OCI-LY7 (cell line): ENCODE results near the gene SLC25A38. TPM values are rescaled to one million over a fixed set of nuclear protein-coding genes. Genes with fewer than 3 reads are reported as not detected.
"Not testable (repeated sequence)": the region's sequence is repeated elsewhere in the genome, so short reads cannot be mapped to it uniquely, and the experiment has no call there.

Experiments used
- BruUV-seq: library from RNA; stranded (reverse); fragments of 400-500 nt; replicated peaks from 2 replicates; lab custom pipeline; 2021; lab: Mats Ljungman, UMichigan
- CTCF ChIA-PET: fragments of 300-600 bp; sonication (Branson Sonifier 250); formaldehyde crosslinking; loops from one replicate; lab custom pipeline; 2022; ENCODE audit warnings: antibody characterized with exemption; ENCODE audit not compliant: unreplicated experiment; lab: Charles Lee
- POLR2A ChIA-PET: fragments of 300-600 bp; sonication (Branson Sonifier 250); formaldehyde crosslinking; loops from one replicate; lab custom pipeline; 2022; ENCODE audit warnings: antibody characterized with exemption; lab: Charles Lee
- DNase-seq: peaks from one replicate; pipeline ENCODE4 v3.0.0-alpha.2; 2015; ENCODE audit warnings: low spot score
- H2AFZ ChIP-seq: fragments of 200-600 bp; sonication (generic), shearing (Covaris generic); 2 replicates; pipeline ENCODE4 v1.6.1; 2014; ENCODE audit warnings: mild to moderate bottlenecking, antibody characterized with exemption, low read length, moderate library complexity
- H3K27ac ChIP-seq: fragments of 200-600 bp; sonication (generic); 2 replicates; pipeline ENCODE4 v1.5.1; 2014; ENCODE audit warnings: mixed run types, low read depth, mild to moderate bottlenecking, moderate library complexity, low read length, inconsistent platforms; ENCODE audit not compliant: poor library complexity, severe bottlenecking
- H3K36me3 ChIP-seq: fragments of 200-600 bp; sonication (generic); 2 replicates; pipeline ENCODE4 v1.6.1; 2014; ENCODE audit warnings: mild to moderate bottlenecking, antibody characterized with exemption, low read length, moderate library complexity, mixed read lengths; ENCODE audit not compliant: insufficient read depth
- H3K4me1 ChIP-seq: fragments of 200-600 bp; sonication (generic); 2 replicates; pipeline ENCODE4 v1.5.1; 2014; ENCODE audit warnings: mild to moderate bottlenecking, low read length; ENCODE audit not compliant: insufficient read depth, poor library complexity, severe bottlenecking
- H3K4me2 ChIP-seq: fragments of 200-600 bp; sonication (generic); 2 replicates; pipeline ENCODE4 v1.6.1; 2014; ENCODE audit warnings: mild to moderate bottlenecking, low read length
- H3K4me3 ChIP-seq: fragments of 200-600 bp; sonication (generic); 2 replicates; pipeline ENCODE4 v1.5.1; 2014; ENCODE audit warnings: mild to moderate bottlenecking, low read depth, low read length; ENCODE audit not compliant: poor library complexity, severe bottlenecking
- H3K79me2 ChIP-seq: fragments of 200-600 bp; sonication (generic); 2 replicates; pipeline ENCODE4 v1.6.1; 2016; ENCODE audit warnings: low read depth, mild to moderate bottlenecking, low read length, moderate library complexity, mixed read lengths; ENCODE audit not compliant: insufficient read depth
- H3K9me2 ChIP-seq: fragments of 200-600 bp; sonication (generic); 2 replicates; pipeline ENCODE4 v1.6.1; 2016; ENCODE audit warnings: mild to moderate bottlenecking, low read length, mixed read lengths; ENCODE audit not compliant: insufficient read depth
- H3K9me3 ChIP-seq: fragments of 200-600 bp; sonication (generic); 2 replicates; pipeline ENCODE4 v1.6.1; 2014; ENCODE audit warnings: mild to moderate bottlenecking, mixed run types, low read length, mixed read lengths
- H4K20me1 ChIP-seq: fragments of 200-600 bp; sonication (generic); 2 replicates; pipeline ENCODE4 v1.6.1; 2014; ENCODE audit warnings: mild to moderate bottlenecking, antibody characterized with exemption, low read length, moderate library complexity, mixed read lengths; ENCODE audit not compliant: insufficient read depth
- CTCF ChIP-seq: fragments of 200-600 bp; sonication (generic); conservative IDR thresholded peaks from 2 replicates; pipeline ENCODE4 v1.5.1; 2014; ENCODE audit warnings: mild to moderate bottlenecking, antibody characterized with exemption, low read length, moderate library complexity, mixed read lengths
- EZH2phosphoT487 ChIP-seq: fragments of 200-600 bp; sonication (generic); IDR thresholded peaks from 2 replicates; pipeline ENCODE4 v1.6.1; 2018; ENCODE audit warnings: low read depth, borderline replicate concordance, mild to moderate bottlenecking, mixed run types, antibody characterized with exemption, low read length, moderate library complexity, mixed read lengths
- intact Hi-C: fragments of 100-400 bp; cut with micrococcal nuclease; formaldehyde crosslinking; loops from one replicate; pipeline ENCODE4 v1.10.0; 2022; ENCODE audit not compliant: unreplicated experiment
- total RNA-seq, 2 experiments: library from RNA; depleted of rRNA in 1 of 2; stranded (reverse); fragments of >200 nt in 1 of 2; shearing (Covaris generic) in 1 of 2; gene quantifications; 2 replicates each; pipeline ENCODE4 v1.2.3, GENCODE V29; 2014 to 2022

The SLC25A38 gene
- total RNA-seq, 2 experiments from 2014 or later, result 32.6 to 35.4 TPM

GRCh38 chr3:39413691-39414420, 30.7 kb downstream of the SLC25A38 start:
- H3K9me3 ChIP-seq, result no peaks in the 10 kb centered on the region
- no peak for DNase-seq
- no peaks in the 10 kb centered on the region for H3K9me2 ChIP-seq
- ChIA-PET POLR2A (interaction anchor here (0.7 to 1.8 kb wide), 3 partner anchors 12 to 30 kb away, joined by 3 to 4 read pairs (median 4); no protein-coding TSS in a partner anchor), CTCF (no interaction called here)
- peaks cover 23% of the 10 kb centered on the region; the same call in 1 of the 2 replicates for H3K79me2 ChIP-seq
- H3K4me3 ChIP-seq, result no peak overlapping the region
- H3K27ac ChIP-seq, result peak overlapping the region; percentile 32
- TF ChIP-seq EZH2phosphoT487 (no peak), CTCF (no peak)
- BruUV-seq, result no TSS peak
- intact Hi-C loops, result no loop called here
- H3K36me3 ChIP-seq, result peaks cover 64% of the 10 kb centered on the region
- peaks cover 23% of the 10 kb centered on the region for H3K4me1 ChIP-seq
- no peak overlapping the region for H2AFZ ChIP-seq
- H4K20me1 ChIP-seq, result peaks cover 20% of the 10 kb centered on the region
- H3K4me2 ChIP-seq, result no peak overlapping the region

- POLR2A ChIA-PET, result interaction anchor here (1.4 kb wide), 1 partner anchor 17 kb away, joined by 4 read pairs; no protein-coding TSS in a partner anchor
- no peaks in the 10 kb centered on the region for H3K9me3 ChIP-seq
- H3K4me3 ChIP-seq, result no peak overlapping the region
- no peaks in the 10 kb centered on the region for H3K9me2 ChIP-seq
- H3K4me1 ChIP-seq, result peaks cover 17% of the 10 kb centered on the region
- H3K36me3 ChIP-seq, result peaks cover 58% of the 10 kb centered on the region
- H3K27ac ChIP-seq, result peak overlapping the region; percentile 32
- peaks cover 17% of the 10 kb centered on the region; the same call in 1 of the 2 replicates for H3K79me2 ChIP-seq
- peaks cover 19% of the 10 kb centered on the region for H4K20me1 ChIP-seq
- TF ChIP-seq EZH2phosphoT487, result no peak
- no peak for TF ChIP-seq CTCF
- peak; percentile 38 for DNase-seq
- H3K4me2 ChIP-seq, result no peak overlapping the region
- intact Hi-C loops, result no loop called here
- no peak overlapping the region for H2AFZ ChIP-seq
- CTCF ChIA-PET, result no interaction called here
- no TSS peak for BruUV-seq
Observed at GRCh38 chr3:39414421-39414907, 31.3 kb downstream of the SLC25A38 start.

GRCh38 chr3:39415302-39415701, 32.1 kb downstream of the SLC25A38 start:
- H2AFZ ChIP-seq, H3K4me3 ChIP-seq, H3K27ac ChIP-seq, H3K79me2 ChIP-seq, H3K9me2 ChIP-seq, CTCF ChIA-PET, intact Hi-C loops, H3K4me2 ChIP-seq, H3K9me3 ChIP-seq, H3K4me1 ChIP-seq, DNase-seq, BruUV-seq: not testable (repeated sequence)
- Histone ChIP-seq H4K20me1 (peaks cover 11% of the 10 kb centered on the region), H3K36me3 (peaks cover 50% of the 10 kb centered on the region)
- POLR2A ChIA-PET, result interaction anchor here (1.2 kb wide), 1 partner anchor 11 kb away, joined by 6 read pairs; no protein-coding TSS in a partner anchor
